Neural progenitor cell (in vitro differentiated cells): ENCODE data around the gene RNF2. TPM values are rescaled to one million over a fixed set of nuclear protein-coding genes. Genes with fewer than 3 reads are reported as not detected.

Source experiments
- DNase-seq: peaks from one replicate; pipeline ENCODE4 v3.0.0-alpha.2; 2016; ENCODE audit warnings: low spot score
- H2AFZ ChIP-seq: fragments of 200-600 bp; sonication (generic); replicated peaks from 2 replicates; pipeline ENCODE4 v1.6.1; 2016; ENCODE audit warnings: antibody characterized with exemption
- H3F3A ChIP-seq: fragments of 200-600 bp; sonication (generic); 2 replicates; pipeline ENCODE4 v1.6.1; 2016; ENCODE audit warnings: antibody characterized with exemption, low read depth
- H3K27ac ChIP-seq: fragments of 200-600 bp; sonication (generic); 2 replicates; pipeline ENCODE4 v1.5.1; 2016; ENCODE audit warnings: mild to moderate bottlenecking
- H3K27me3 ChIP-seq: fragments of 200-600 bp; sonication (generic); 2 replicates; pipeline ENCODE4 v1.6.1; 2016; ENCODE audit warnings: mild to moderate bottlenecking, moderate library complexity
- H3K36me3 ChIP-seq: fragments of 200-600 bp; sonication (generic); 2 replicates; pipeline ENCODE4 v1.5.1; 2016
- H3K4me1 ChIP-seq: fragments of 200-600 bp; sonication (generic); 2 replicates; pipeline ENCODE4 v1.6.1; 2016; ENCODE audit warnings: mixed run types
- H3K4me2 ChIP-seq: fragments of 200-600 bp; sonication (generic); 2 replicates; pipeline ENCODE4 v1.6.1; 2016
- H3K4me3 ChIP-seq: fragments of 200-600 bp; sonication (generic); 2 replicates; pipeline ENCODE4 v1.5.1; 2016
- H3K79me2 ChIP-seq: fragments of 200-600 bp; sonication (generic); 2 replicates; pipeline ENCODE4 v1.6.1; 2016; ENCODE audit warnings: low read depth
- H3K9ac ChIP-seq: fragments of 200-600 bp; sonication (generic); 2 replicates; pipeline ENCODE4 v1.6.1; 2016
- H3K9me3 ChIP-seq: fragments of 200-600 bp; sonication (generic); 2 replicates; pipeline ENCODE4 v1.5.1; 2016; ENCODE audit warnings: low read depth
- H4K20me1 ChIP-seq: fragments of 200-600 bp; sonication (generic); 2 replicates; pipeline ENCODE4 v1.6.1; 2016; ENCODE audit warnings: low read depth
- H3K27ac Mint-ChIP-seq: 3 replicates; pipeline ENCODE4 v1.8.0; 2021; ENCODE audit warnings: mixed read lengths
- H3K27me3 Mint-ChIP-seq: 2 replicates; pipeline ENCODE4 v1.8.0; 2022; ENCODE audit warnings: low read depth, mild to moderate bottlenecking, inconsistent platforms, moderate library complexity, mixed read lengths; ENCODE audit not compliant: insufficient read depth
- H3K36me3 Mint-ChIP-seq: 3 replicates; pipeline ENCODE4 v1.8.0; 2021; ENCODE audit warnings: mixed read lengths
- H3K4me1 Mint-ChIP-seq: 3 replicates; pipeline ENCODE4 v1.8.0; 2021; ENCODE audit warnings: mixed read lengths
- H3K4me3 Mint-ChIP-seq: 3 replicates; pipeline ENCODE4 v1.8.0; 2021; ENCODE audit warnings: mild to moderate bottlenecking, moderate library complexity, mixed read lengths
- H3K9me3 Mint-ChIP-seq: 3 replicates; pipeline ENCODE4 v1.8.0; 2020; ENCODE audit warnings: mixed read lengths
- CTCF ChIP-seq: fragments of 200-600 bp; sonication (generic); IDR thresholded peaks from 2 replicates; pipeline ENCODE4 v1.5.1; 2017; ENCODE audit warnings: antibody characterized with exemption, mild to moderate bottlenecking
- EZH2 ChIP-seq: fragments of 200-600 bp; sonication (generic); IDR thresholded peaks from 2 replicates; pipeline ENCODE4 v1.6.1; 2017; ENCODE audit warnings: antibody characterized with exemption, mild to moderate bottlenecking, moderate library complexity
- EZH2phosphoT487 ChIP-seq: fragments of 200-600 bp; sonication (generic); IDR thresholded peaks from 2 replicates; pipeline ENCODE4 v1.6.1; 2017; ENCODE audit warnings: antibody characterized with exemption
- total RNA-seq: library from RNA; depleted of rRNA; stranded (reverse); fragments of >200 nt; gene quantifications from 2 replicates; pipeline ENCODE4 v1.2.3, GENCODE V29; 2015; ENCODE audit warnings: low replicate concordance

RNF2 gene
- total RNA-seq, 1 donor from 2014 or later = 81.2 TPM

- peaks cover 13% of the 10 kb centered on the region for H3K27me3 ChIP-seq
- no peak overlapping the region for H3K27ac ChIP-seq
- H3K36me3 ChIP-seq = no peaks in the 10 kb centered on the region
- Mint-ChIP-seq H3K27ac (no peak overlapping the region), H3K4me3 (no peak overlapping the region), H3K9me3 (no peaks in the 10 kb centered on the region), H3K36me3 (no peaks in the 10 kb centered on the region), H3K27me3 (peaks cover 8% of the 10 kb centered on the region), H3K4me1 (peaks cover 3% of the 10 kb centered on the region)
- peaks cover 31% of the 10 kb centered on the region for H3F3A ChIP-seq
- no peak for DNase-seq
- no peak overlapping the region for H2AFZ ChIP-seq
- no peaks in the 10 kb centered on the region for H3K9me3 ChIP-seq
- TF ChIP-seq EZH2phosphoT487 (no peak), CTCF (no peak), EZH2 (no peak)
- no peak overlapping the region for H3K9ac ChIP-seq
- H4K20me1 ChIP-seq = peaks cover 5% of the 10 kb centered on the region
- no peak overlapping the region for H3K4me3 ChIP-seq
- no peak overlapping the region for H3K4me2 ChIP-seq
- peaks cover 7% of the 10 kb centered on the region for H3K79me2 ChIP-seq
- no peaks in the 10 kb centered on the region for H3K4me1 ChIP-seq
Measured at GRCh38 chr1:185041742-185042141, 3.6 kb upstream of the RNF2 start.

GRCh38 chr1:185042737-185043136 is 2.6 kb upstream of the RNF2 start:
- H3K9ac ChIP-seq = no peak overlapping the region
- peaks cover 35% of the 10 kb centered on the region for H3F3A ChIP-seq
- DNase-seq = no peak
- H3K27me3 Mint-ChIP-seq = peaks cover 8% of the 10 kb centered on the region
- no peak overlapping the region for H3K27ac ChIP-seq
- no peaks in the 10 kb centered on the region for H3K36me3 ChIP-seq
- no peak overlapping the region for H3K4me3 Mint-ChIP-seq
- peaks cover 17% of the 10 kb centered on the region for H3K79me2 ChIP-seq
- H4K20me1 ChIP-seq = peaks cover 15% of the 10 kb centered on the region
- H3K9me3 ChIP-seq = no peaks in the 10 kb centered on the region
- H3K27me3 ChIP-seq = peaks cover 13% of the 10 kb centered on the region
- no peaks in the 10 kb centered on the region for H3K36me3 Mint-ChIP-seq
- H3K27ac Mint-ChIP-seq = no peak overlapping the region
- H3K4me1 Mint-ChIP-seq = peaks cover 11% of the 10 kb centered on the region
- H3K9me3 Mint-ChIP-seq = no peaks in the 10 kb centered on the region
- H3K4me2 ChIP-seq = no peak overlapping the region
- H3K4me1 ChIP-seq = peaks cover 9% of the 10 kb centered on the region
- no peak overlapping the region for H2AFZ ChIP-seq
- H3K4me3 ChIP-seq = no peak overlapping the region
- TF ChIP-seq EZH2phosphoT487 = no peak
- TF ChIP-seq EZH2 = no peak
- TF ChIP-seq CTCF = no peak

GRCh38 chr1:185044387-185044786 is 971 bp upstream of the RNF2 start:
- H3K4me1 ChIP-seq = peaks cover 13% of the 10 kb centered on the region
- H3K4me2 ChIP-seq = no peak overlapping the region
- no peak overlapping the region for H2AFZ ChIP-seq
- H3K4me3 Mint-ChIP-seq = peak overlapping the region; percentile 90
- peaks cover 32% of the 10 kb centered on the region for H4K20me1 ChIP-seq
- peaks cover 33% of the 10 kb centered on the region for H3K79me2 ChIP-seq
- H3K27me3 ChIP-seq = peaks cover 13% of the 10 kb centered on the region
- peaks cover 8% of the 10 kb centered on the region for H3K27me3 Mint-ChIP-seq
- peaks cover 35% of the 10 kb centered on the region for H3F3A ChIP-seq
- H3K36me3 ChIP-seq = no peaks in the 10 kb centered on the region
- peaks cover 20% of the 10 kb centered on the region for H3K4me1 Mint-ChIP-seq
- H3K4me3 ChIP-seq = no peak overlapping the region
- H3K9ac ChIP-seq = no peak overlapping the region
- no peaks in the 10 kb centered on the region for H3K9me3 ChIP-seq
- no peak for DNase-seq
- H3K27ac Mint-ChIP-seq = no peak overlapping the region
- H3K27ac ChIP-seq = no peak overlapping the region
- peaks cover 6% of the 10 kb centered on the region for H3K9me3 Mint-ChIP-seq
- TF ChIP-seq CTCF (no peak), EZH2 (no peak), EZH2phosphoT487 (peak; percentile 11)
- peaks cover 8% of the 10 kb centered on the region for H3K36me3 Mint-ChIP-seq
